ENCODE results near the gene RUBCN. TPM values are rescaled to one million over a fixed set of nuclear protein-coding genes. Genes with fewer than 3 reads are reported as not detected.

The RUBCN gene
- total RNA-seq, 1 donor from 2014 or later, result 3.7 TPM

- Histone ChIP-seq H3K4me3 (ENCODE audit: low read length in 3 of 3) (peak overlapping the region; percentile 84 to 93 (median 92)), H3K27me3 (ENCODE audit: control insufficient read depth in 3 of 3, insufficient read depth in 3 of 3, low read length in 3 of 3) (no peaks in the 10 kb centered on the region), H3K4me1 (ENCODE audit: control insufficient read depth in 3 of 3, insufficient read depth in 3 of 3, low read length in 3 of 3) (peaks cover 18 to 42% (median 36%) of the 10 kb centered on the region in 3 donors), H3K9ac (ENCODE audit: low read depth in 1 of 3, low read length in 3 of 3) (peak overlapping the region; percentile 90 to 98 (median 91)), H3K27ac (ENCODE audit: low read depth, low read length) (peak overlapping the region; percentile 99), H3K36me3 (ENCODE audit: control insufficient read depth in 3 of 3, insufficient read depth in 3 of 3, low read length in 3 of 3) (no peaks in the 10 kb centered on the region), H3K9me3 (ENCODE audit: control insufficient read depth in 3 of 3, low read length in 3 of 3) (no peaks in the 10 kb centered on the region)
Observed at GRCh38 chr3:197750858-197751737, 14.4 kb upstream of the RUBCN start.

DNA sequence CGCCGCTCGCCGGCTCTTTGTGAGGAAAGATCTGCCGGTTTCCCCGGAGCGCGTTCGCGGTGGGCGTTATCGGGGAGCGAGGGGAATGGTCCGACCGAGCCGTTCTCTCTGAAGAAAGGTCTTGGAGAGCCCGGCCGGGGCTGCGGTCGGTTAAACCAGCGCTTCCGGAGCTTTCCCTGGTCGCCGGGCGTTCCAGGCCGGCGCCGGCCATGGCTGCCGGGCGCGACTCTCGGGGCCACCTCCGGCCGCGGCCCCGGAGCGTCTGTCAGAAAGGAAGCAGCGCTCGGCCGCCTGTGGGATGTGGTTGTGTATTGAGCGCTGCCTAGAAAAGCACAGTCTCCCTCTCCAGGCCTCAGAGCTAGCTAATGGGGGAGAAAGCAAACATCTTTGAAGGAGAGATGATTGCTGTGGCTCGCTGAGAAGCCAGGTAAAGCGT, 13.7 kb upstream of the RUBCN start:
- Histone ChIP-seq H3K9me3 (ENCODE audit: control insufficient read depth in 3 of 3, low read length in 3 of 3) (no peaks in the 10 kb centered on the region), H3K9ac (ENCODE audit: low read depth in 1 of 3, low read length in 3 of 3) (peak overlapping the region; percentile 90 to 98 (median 91)), H3K4me3 (ENCODE audit: low read length in 3 of 3) (peak overlapping the region; percentile 84 to 93 (median 92)), H3K36me3 (ENCODE audit: control insufficient read depth in 3 of 3, insufficient read depth in 3 of 3, low read length in 3 of 3) (no peaks in the 10 kb centered on the region), H3K27ac (ENCODE audit: low read depth, low read length) (peak overlapping the region; percentile 99), H3K4me1 (ENCODE audit: control insufficient read depth in 3 of 3, insufficient read depth in 3 of 3, low read length in 3 of 3) (peaks cover 23 to 42% (median 38%) of the 10 kb centered on the region in 3 donors), H3K27me3 (ENCODE audit: control insufficient read depth in 3 of 3, insufficient read depth in 3 of 3, low read length in 3 of 3) (no peaks in the 10 kb centered on the region)

- Histone ChIP-seq H3K27ac (ENCODE audit: low read depth, low read length) (peak within 1 kb of the TSS; percentile 99), H3K36me3 (ENCODE audit: control insufficient read depth in 3 of 3, insufficient read depth in 3 of 3, low read length in 3 of 3) (no peaks in the 10 kb centered on the region), H3K9ac (ENCODE audit: low read depth in 1 of 3, low read length in 3 of 3) (peak within 1 kb of the TSS; percentile 90 to 98 (median 91)), H3K4me3 (ENCODE audit: low read length in 3 of 3) (peak within 1 kb of the TSS; percentile 92 to 94 (median 93)), H3K4me1 (ENCODE audit: control insufficient read depth in 3 of 3, insufficient read depth in 3 of 3, low read length in 3 of 3) (peaks cover 23 to 42% (median 38%) of the 10 kb centered on the region in 3 donors), H3K27me3 (ENCODE audit: control insufficient read depth in 3 of 3, insufficient read depth in 3 of 3, low read length in 3 of 3) (no peaks in the 10 kb centered on the region), H3K9me3 (ENCODE audit: control insufficient read depth in 3 of 3, low read length in 3 of 3) (no peaks in the 10 kb centered on the region)
Observed at GRCh38 chr3:197749601-197750395, 13.1 kb upstream of the RUBCN start, which contains the start of gene FYTTD1. Gene FYTTD1 (plus strand): TSS chr3:197749883. CDS start chr3:197749972, 89 bp downstream.

- peak overlapping the region; percentile 83 to 94 (median 92) for H3K4me3 ChIP-seq (ENCODE audit: low read length in 3 of 3)
- no peaks in the 10 kb centered on the region for H3K9me3 ChIP-seq (ENCODE audit: control insufficient read depth in 3 of 3, low read length in 3 of 3)
- no peaks in the 10 kb centered on the region for H3K27me3 ChIP-seq (ENCODE audit: control insufficient read depth in 3 of 3, insufficient read depth in 3 of 3, low read length in 3 of 3)
- H3K27ac ChIP-seq (ENCODE audit: low read depth, low read length), result peak overlapping the region; percentile 99
- no peaks in the 10 kb centered on the region for H3K36me3 ChIP-seq (ENCODE audit: control insufficient read depth in 3 of 3, insufficient read depth in 3 of 3, low read length in 3 of 3)
- H3K4me1 ChIP-seq (ENCODE audit: control insufficient read depth in 3 of 3, insufficient read depth in 3 of 3, low read length in 3 of 3), result peaks cover 23 to 42% (median 38%) of the 10 kb centered on the region in 3 donors
- peak overlapping the region; percentile 81 to 98 (median 90) for H3K9ac ChIP-seq (ENCODE audit: low read depth in 1 of 3, low read length in 3 of 3)
Observed at GRCh38 chr3:197749315-197749600, 12.6 kb upstream of the RUBCN start.

- H3K36me3 ChIP-seq (ENCODE audit: control insufficient read depth in 3 of 3, insufficient read depth in 3 of 3, low read length in 3 of 3), result no peaks in the 10 kb centered on the region
- peak overlapping the region; percentile 83 to 94 (median 92) for H3K4me3 ChIP-seq (ENCODE audit: low read length in 3 of 3)
- H3K4me1 ChIP-seq (ENCODE audit: control insufficient read depth in 3 of 3, insufficient read depth in 3 of 3, low read length in 3 of 3), result peaks cover 23 to 42% (median 38%) of the 10 kb centered on the region in 3 donors
- peak overlapping the region; percentile 81 to 98 (median 90) for H3K9ac ChIP-seq (ENCODE audit: low read depth in 1 of 3, low read length in 3 of 3)
- no peaks in the 10 kb centered on the region for H3K9me3 ChIP-seq (ENCODE audit: control insufficient read depth in 3 of 3, low read length in 3 of 3)
- peak overlapping the region; percentile 99 for H3K27ac ChIP-seq (ENCODE audit: low read depth, low read length)
- no peaks in the 10 kb centered on the region for H3K27me3 ChIP-seq (ENCODE audit: control insufficient read depth in 3 of 3, insufficient read depth in 3 of 3, low read length in 3 of 3)
Observed at GRCh38 chr3:197748597-197749314, 12.1 kb upstream of the RUBCN start.

DNA sequence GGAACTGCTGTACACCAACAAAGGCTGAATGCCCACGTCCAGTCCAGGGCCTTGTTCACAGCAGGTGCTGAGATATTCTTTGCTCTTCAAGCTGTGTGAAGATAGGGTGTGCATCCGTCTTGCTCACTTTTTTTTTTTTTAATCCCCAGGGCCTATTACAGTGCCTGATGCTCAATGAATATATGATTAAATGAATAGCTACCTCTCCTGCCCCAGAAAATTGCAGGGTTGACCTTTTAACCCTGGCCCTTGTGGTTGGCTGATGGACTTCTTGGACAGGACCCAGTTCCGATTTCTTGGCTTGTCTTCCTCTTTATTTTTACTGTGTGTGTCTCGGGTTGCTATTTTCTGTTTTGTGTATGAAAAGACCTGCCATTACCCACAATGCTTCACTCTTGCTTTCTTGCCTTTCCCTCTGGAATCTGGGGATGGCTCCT, 10.1 kb upstream of the RUBCN start:
- no peaks in the 10 kb centered on the region for H3K9me3 ChIP-seq (ENCODE audit: control insufficient read depth in 3 of 3, low read length in 3 of 3)
- peaks cover 0 to 5% (median 0%) of the 10 kb centered on the region in 3 donors for H3K36me3 ChIP-seq (ENCODE audit: control insufficient read depth in 3 of 3, insufficient read depth in 3 of 3, low read length in 3 of 3)
- H3K27me3 ChIP-seq (ENCODE audit: control insufficient read depth in 3 of 3, insufficient read depth in 3 of 3, low read length in 3 of 3), result no peaks in the 10 kb centered on the region
- peak overlapping the region; percentile 99 for H3K27ac ChIP-seq (ENCODE audit: low read depth, low read length)
- peak overlapping the region in 2 of 3 donors; percentile 1 to 19 for H3K9ac ChIP-seq (ENCODE audit: low read depth in 1 of 3, low read length in 3 of 3)
- peaks cover 20 to 32% (median 26%) of the 10 kb centered on the region in 3 donors for H3K4me1 ChIP-seq (ENCODE audit: control insufficient read depth in 3 of 3, insufficient read depth in 3 of 3, low read length in 3 of 3)
- H3K4me3 ChIP-seq (ENCODE audit: low read length in 3 of 3), result no peak overlapping the region

DNA sequence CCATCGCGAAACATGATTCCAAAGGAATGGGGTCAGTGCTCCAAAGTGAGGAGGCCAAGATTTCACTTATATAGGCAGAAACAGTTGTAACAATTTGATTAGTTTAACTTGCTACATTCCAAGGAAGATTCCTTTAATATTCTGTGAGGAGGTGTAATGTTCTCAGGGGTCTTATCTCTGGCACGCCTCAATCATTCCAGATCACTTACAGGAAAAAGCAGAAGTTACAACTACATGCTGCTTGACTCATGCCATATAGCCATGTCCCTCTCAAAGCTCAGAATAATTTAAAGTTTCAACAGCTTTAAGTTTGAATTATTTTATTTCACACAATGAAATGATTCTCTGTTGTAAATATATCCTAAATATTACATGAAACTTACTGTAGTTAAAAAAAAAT, 9.5 kb upstream of the RUBCN start:
- Histone ChIP-seq H3K27ac (ENCODE audit: low read depth, low read length) (peak overlapping the region; percentile 99), H3K9me3 (ENCODE audit: control insufficient read depth in 3 of 3, low read length in 3 of 3) (no peaks in the 10 kb centered on the region), H3K27me3 (ENCODE audit: control insufficient read depth in 3 of 3, insufficient read depth in 3 of 3, low read length in 3 of 3) (no peaks in the 10 kb centered on the region), H3K36me3 (ENCODE audit: control insufficient read depth in 3 of 3, insufficient read depth in 3 of 3, low read length in 3 of 3) (peaks cover 0 to 5% (median 0%) of the 10 kb centered on the region in 3 donors), H3K4me3 (ENCODE audit: low read length in 3 of 3) (no peak overlapping the region), H3K4me1 (ENCODE audit: control insufficient read depth in 3 of 3, insufficient read depth in 3 of 3, low read length in 3 of 3) (peaks cover 20 to 28% (median 20%) of the 10 kb centered on the region in 3 donors), H3K9ac (ENCODE audit: low read depth in 1 of 3, low read length in 3 of 3) (peak overlapping the region; percentile 21 to 47 (median 39))

DNA sequence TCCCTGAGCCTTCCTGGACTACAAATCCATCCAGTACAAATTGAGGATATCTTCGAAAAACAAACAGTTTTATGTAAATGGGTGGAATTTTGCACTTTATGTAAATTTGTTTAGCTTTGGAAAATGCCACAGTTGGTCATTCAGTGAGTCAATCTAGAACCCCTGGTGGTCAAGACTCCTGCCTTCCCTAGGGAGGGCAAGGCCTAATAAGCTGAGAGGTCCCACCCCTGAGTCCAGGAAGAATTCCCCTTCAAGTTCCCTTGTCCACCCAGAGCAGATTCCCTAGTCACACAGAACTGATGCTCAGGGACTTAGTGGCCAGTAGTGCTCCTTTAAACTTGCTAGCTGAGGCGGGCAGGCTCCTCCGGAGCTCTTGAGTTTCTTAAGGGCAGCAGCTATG, 6.1 kb upstream of the RUBCN start:
- no peaks in the 10 kb centered on the region for H3K27me3 ChIP-seq (ENCODE audit: control insufficient read depth in 3 of 3, insufficient read depth in 3 of 3, low read length in 3 of 3)
- H3K9ac ChIP-seq (ENCODE audit: low read depth in 1 of 3, low read length in 3 of 3), result no peak overlapping the region
- no peaks in the 10 kb centered on the region for H3K9me3 ChIP-seq (ENCODE audit: control insufficient read depth in 3 of 3, low read length in 3 of 3)
- no peak overlapping the region for H3K27ac ChIP-seq (ENCODE audit: low read depth, low read length)
- H3K36me3 ChIP-seq (ENCODE audit: control insufficient read depth in 3 of 3, insufficient read depth in 3 of 3, low read length in 3 of 3), result peaks cover 0 to 5% (median 0%) of the 10 kb centered on the region in 3 donors
- no peak overlapping the region for H3K4me3 ChIP-seq (ENCODE audit: low read length in 3 of 3)
- peaks cover 11 to 22% (median 17%) of the 10 kb centered on the region in 3 donors for H3K4me1 ChIP-seq (ENCODE audit: control insufficient read depth in 3 of 3, insufficient read depth in 3 of 3, low read length in 3 of 3)

DNA sequence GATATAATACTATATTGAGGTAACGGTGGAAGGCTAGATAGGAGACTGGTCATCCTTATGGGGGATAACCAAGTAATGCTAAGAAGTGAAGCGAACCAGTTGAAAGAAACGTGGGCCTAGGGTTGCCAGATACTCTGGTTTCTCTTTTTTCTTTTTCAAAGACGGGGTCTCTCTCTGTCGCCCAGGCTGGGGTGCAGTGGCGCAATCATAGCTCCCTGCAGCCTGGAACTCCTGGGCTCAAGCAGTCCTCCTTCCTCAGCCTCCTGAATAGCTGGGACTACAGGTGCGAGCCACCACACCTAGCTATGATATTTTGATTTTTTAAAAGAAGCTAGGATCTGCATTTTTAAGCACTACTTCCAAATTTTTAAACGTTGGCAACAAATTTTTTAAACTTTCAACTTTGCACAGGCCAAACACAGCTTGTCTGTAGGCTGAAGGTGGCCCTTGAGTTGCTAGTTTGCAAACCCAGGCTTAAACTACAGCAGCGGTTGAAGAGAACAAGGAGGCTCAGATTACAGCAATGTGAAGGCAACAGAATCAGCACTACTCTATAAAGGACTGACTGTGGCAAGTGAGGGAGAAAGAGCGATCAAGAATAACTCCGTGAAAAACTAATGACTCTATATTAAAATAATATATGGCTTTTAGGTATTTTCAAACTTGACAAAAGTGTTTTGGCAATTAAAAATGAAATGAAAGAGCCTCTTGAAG, 1.2 kb upstream of the RUBCN start:
- peak overlapping the region; percentile 79 to 94 (median 84) for H3K4me3 ChIP-seq (ENCODE audit: low read length in 3 of 3)
- peak overlapping the region; percentile 77 to 91 (median 86) for H3K9ac ChIP-seq (ENCODE audit: low read depth in 1 of 3, low read length in 3 of 3)
- H3K9me3 ChIP-seq (ENCODE audit: control insufficient read depth in 3 of 3, low read length in 3 of 3), result no peaks in the 10 kb centered on the region
- H3K36me3 ChIP-seq (ENCODE audit: control insufficient read depth in 3 of 3, insufficient read depth in 3 of 3, low read length in 3 of 3), result peaks cover 0 to 2% (median 0%) of the 10 kb centered on the region in 3 donors
- peaks cover 18 to 25% (median 21%) of the 10 kb centered on the region in 3 donors for H3K4me1 ChIP-seq (ENCODE audit: control insufficient read depth in 3 of 3, insufficient read depth in 3 of 3, low read length in 3 of 3)
- peak overlapping the region; percentile 87 for H3K27ac ChIP-seq (ENCODE audit: low read depth, low read length)
- H3K27me3 ChIP-seq (ENCODE audit: control insufficient read depth in 3 of 3, insufficient read depth in 3 of 3, low read length in 3 of 3), result no peaks in the 10 kb centered on the region

Data from skeletal muscle tissue (tissue), 4 donors.